ENCODE results near the gene AP1G2. TPM values are rescaled to one million over a fixed set of nuclear protein-coding genes. Genes with fewer than 3 reads are reported as not detected.
A peak's percentile ranks its signal among the peaks of the same experiment; 100 is the strongest.

Gene AP1G2
- total and polyA plus RNA-seq, 2 of the 13 experiments (the other 11 are each of a cell fraction or from before 2014, with no cell fraction given) = 96.9 to 611 TPM

DNA sequence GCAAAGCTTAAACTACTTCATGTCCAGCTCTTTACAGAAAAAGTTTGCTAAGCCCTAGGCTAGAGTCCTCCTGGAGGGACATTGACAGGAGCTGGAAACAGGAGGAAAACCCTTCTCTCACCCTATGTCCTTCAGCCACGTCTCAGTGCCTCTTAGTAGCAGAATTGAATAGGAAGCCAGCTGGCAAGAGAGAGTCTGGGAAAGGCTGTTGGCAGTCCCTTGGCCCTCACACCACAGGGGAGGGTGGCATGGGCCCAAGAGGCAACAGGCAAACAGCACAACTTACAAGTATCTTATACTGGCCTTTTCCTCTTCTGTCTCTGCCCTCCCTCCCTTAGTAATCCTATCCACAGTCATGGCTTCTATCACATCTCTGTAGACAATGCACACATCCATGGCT is 40.9 kb upstream of the AP1G2 start (continued):
- TF ChIP-seq ZNF350 (CRISPR knock-in tag; IDR thresholded peaks at IDR 0.05; ENCODE audit: borderline replicate concordance, low read depth) = 0 out of 2 replicates have a peak, but pooled peaks have one; percentile 41
- no peak for TF ChIP-seq HMG20B (CRISPR knock-in tag; conservative IDR thresholded peaks at IDR 0.05)
- TF ChIP-seq CHCHD3 (CRISPR knock-in tag; IDR thresholded peaks at IDR 0.05) = 0 out of 2 replicates have a peak, but pooled peaks have one; percentile 18
- TF ChIP-seq ZBTB7B (CRISPR knock-in tag; IDR thresholded peaks at IDR 0.05) = 0 out of 2 replicates have a peak, but pooled peaks have one; percentile 13

DNA sequence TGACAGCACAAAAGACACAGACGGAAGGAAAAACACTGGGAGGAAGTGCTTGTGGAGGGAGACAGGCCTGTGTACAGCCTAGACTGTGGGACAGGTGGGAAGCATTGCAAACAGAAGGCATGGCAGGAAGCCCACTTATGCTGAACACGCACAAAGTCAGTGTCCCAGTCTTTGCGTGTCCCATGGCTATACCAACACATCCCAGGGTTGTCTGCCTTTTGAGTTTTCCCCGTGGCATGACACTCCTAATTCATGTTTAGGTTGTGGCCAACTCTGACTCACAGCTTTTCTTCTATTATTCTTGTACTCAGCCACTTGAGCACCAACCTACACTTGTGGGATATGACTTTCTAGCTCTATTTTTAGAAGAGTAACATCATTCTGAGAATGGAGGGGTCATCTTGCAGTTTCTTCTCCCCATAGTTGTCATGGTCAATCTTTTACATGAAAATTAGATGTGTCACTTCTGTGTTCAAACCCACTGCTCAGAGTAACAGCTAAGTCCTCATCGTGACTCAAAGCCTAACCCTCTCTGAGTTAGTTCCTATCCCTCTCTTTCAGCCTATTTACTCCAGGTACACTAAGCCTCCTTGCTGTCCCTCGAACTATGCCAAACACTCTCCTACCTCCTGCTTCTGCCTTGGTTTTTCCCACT is 38.5 kb upstream of the AP1G2 start:
- H3K4me3 ChIP-seq (replicated peaks in 1 of 3; ENCODE audit: insufficient read depth in 1 of 3, low read depth in 2 of 3, low read length in 3 of 3) = no peak overlapping the region
- FAIRE-seq = no peak
- no peaks in the 10 kb centered on the region for H3K27me3 ChIP-seq (ENCODE audit: control insufficient read depth in 1 of 2, insufficient read depth in 2 of 2, low read length in 2 of 2)
- TF ChIP-seq CREB1 (IDR thresholded peaks at IDR 0.05) (peak; percentile 6; the same call in 1 of the 2 replicates), CREB1 (CRISPR knock-in tag; IDR thresholded peaks at IDR 0.05) (no peak), PHF20 (CRISPR knock-in tag; IDR thresholded peaks at IDR 0.05) (0 out of 2 replicates have a peak, but pooled peaks have one; percentile 31), FOXA3 (CRISPR knock-in tag; IDR thresholded peaks at IDR 0.05) (no peak), ZNF180 (CRISPR knock-in tag; IDR thresholded peaks at IDR 0.05; ENCODE audit: borderline replicate concordance, low read depth) (0 out of 2 replicates have a peak, but pooled peaks have one; percentile 32), MED8 (CRISPR knock-in tag; IDR thresholded peaks at IDR 0.05; ENCODE audit: insufficient replicate concordance) (no peak), POLR2A (IDR thresholded peaks at IDR 0.05; ENCODE audit: insufficient read depth in 1 of 2, low read depth in 2 of 2, low read length in 2 of 2) (0 out of 4 replicates have a peak, but pooled peaks of 1 of the 2 experiments have one; percentile 7)
- TF ChIP-seq, protein P1, sequence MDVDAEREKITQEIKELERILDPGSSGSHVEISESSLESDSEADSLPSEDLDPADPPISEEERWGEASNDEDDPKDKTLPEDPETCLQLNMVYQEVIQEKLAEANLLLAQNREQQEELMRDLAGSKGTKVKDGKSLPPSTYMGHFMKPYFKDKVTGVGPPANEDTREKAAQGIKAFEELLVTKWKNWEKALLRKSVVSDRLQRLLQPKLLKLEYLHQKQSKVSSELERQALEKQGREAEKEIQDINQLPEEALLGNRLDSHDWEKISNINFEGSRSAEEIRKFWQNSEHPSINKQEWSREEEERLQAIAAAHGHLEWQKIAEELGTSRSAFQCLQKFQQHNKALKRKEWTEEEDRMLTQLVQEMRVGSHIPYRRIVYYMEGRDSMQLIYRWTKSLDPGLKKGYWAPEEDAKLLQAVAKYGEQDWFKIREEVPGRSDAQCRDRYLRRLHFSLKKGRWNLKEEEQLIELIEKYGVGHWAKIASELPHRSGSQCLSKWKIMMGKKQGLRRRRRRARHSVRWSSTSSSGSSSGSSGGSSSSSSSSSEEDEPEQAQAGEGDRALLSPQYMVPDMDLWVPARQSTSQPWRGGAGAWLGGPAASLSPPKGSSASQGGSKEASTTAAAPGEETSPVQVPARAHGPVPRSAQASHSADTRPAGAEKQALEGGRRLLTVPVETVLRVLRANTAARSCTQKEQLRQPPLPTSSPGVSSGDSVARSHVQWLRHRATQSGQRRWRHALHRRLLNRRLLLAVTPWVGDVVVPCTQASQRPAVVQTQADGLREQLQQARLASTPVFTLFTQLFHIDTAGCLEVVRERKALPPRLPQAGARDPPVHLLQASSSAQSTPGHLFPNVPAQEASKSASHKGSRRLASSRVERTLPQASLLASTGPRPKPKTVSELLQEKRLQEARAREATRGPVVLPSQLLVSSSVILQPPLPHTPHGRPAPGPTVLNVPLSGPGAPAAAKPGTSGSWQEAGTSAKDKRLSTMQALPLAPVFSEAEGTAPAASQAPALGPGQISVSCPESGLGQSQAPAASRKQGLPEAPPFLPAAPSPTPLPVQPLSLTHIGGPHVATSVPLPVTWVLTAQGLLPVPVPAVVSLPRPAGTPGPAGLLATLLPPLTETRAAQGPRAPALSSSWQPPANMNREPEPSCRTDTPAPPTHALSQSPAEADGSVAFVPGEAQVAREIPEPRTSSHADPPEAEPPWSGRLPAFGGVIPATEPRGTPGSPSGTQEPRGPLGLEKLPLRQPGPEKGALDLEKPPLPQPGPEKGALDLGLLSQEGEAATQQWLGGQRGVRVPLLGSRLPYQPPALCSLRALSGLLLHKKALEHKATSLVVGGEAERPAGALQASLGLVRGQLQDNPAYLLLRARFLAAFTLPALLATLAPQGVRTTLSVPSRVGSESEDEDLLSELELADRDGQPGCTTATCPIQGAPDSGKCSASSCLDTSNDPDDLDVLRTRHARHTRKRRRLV (CRISPR knock-in tag; IDR thresholded peaks at IDR 0.05) = peak; percentile 25; the same call in 1 of the 2 replicates
- TF ChIP-seq, protein P2, sequence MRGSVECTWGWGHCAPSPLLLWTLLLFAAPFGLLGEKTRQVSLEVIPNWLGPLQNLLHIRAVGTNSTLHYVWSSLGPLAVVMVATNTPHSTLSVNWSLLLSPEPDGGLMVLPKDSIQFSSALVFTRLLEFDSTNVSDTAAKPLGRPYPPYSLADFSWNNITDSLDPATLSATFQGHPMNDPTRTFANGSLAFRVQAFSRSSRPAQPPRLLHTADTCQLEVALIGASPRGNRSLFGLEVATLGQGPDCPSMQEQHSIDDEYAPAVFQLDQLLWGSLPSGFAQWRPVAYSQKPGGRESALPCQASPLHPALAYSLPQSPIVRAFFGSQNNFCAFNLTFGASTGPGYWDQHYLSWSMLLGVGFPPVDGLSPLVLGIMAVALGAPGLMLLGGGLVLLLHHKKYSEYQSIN (CRISPR knock-in tag; IDR thresholded peaks at IDR 0.05; ENCODE audit: borderline replicate concordance) = 0 out of 2 replicates have a peak, but pooled peaks have one; percentile 52
- no peak overlapping the region for H3K9ac ChIP-seq (ENCODE audit: insufficient read depth, low read depth, low read length)
- no peak for ATAC-seq
- intact Hi-C loops (cut with micrococcal nuclease; ENCODE audit: unreplicated experiment) = no loop called here
- no peaks in the 10 kb centered on the region for H4K20me1 ChIP-seq (ENCODE audit: insufficient read depth, low read length)
- ChIA-PET CTCF (ENCODE audit: low intra/inter-chr PET ratio, low total read pairs) (interaction anchor here (1.1 kb wide), 1 partner anchor 26 kb away, joined by 3 read pairs; no protein-coding TSS in a partner anchor), POLR2A (interaction anchor here (0.8 to 14.7 kb wide), 6 partner anchors 5 to 541 kb away, joined by 3 to 1105 read pairs (median 4); partner anchors contain the start of genes DHRS2 and RNF31)
- H3K4me1 ChIP-seq (ENCODE audit: insufficient read depth, low read length) = peaks cover 88% of the 10 kb centered on the region
- no peaks in the 10 kb centered on the region for H3K36me3 ChIP-seq (replicated peaks in 1 of 2; ENCODE audit: control insufficient read depth in 1 of 2, insufficient read depth in 2 of 2, low read length in 2 of 2)
- WGBS (ENCODE audit: low lambda C conversion rate) = 85% methylated on average over 6 of the region's 6 CpGs
- H2AFZ ChIP-seq (ENCODE audit: low read length) = no peak overlapping the region
- no peak overlapping the region for H3K27ac ChIP-seq (ENCODE audit: extremely low read length, insufficient read depth, low read length)
- in situ Hi-C loops (cut with HindIII; ENCODE audit: extremely low pct_ligation_motif_present, low pct_unique_long_range_greater_than_20kb) = no loop called here
- no peak overlapping the region for H3K4me2 ChIP-seq (ENCODE audit: low read depth, low read length)
- H3K9me3 ChIP-seq (ENCODE audit: low read length) = no peaks in the 10 kb centered on the region
- BruUV-seq (replicated peaks) = no TSS peak
- no peak for DNase-seq (ENCODE audit: low spot score)
- H3K79me2 ChIP-seq (ENCODE audit: insufficient read depth, low read length) = no peaks in the 10 kb centered on the region
